K562 (cell line): ENCODE measurements around the gene LAG3.

Experiments
- ATF2 ChIP-seq: sonication (generic); formaldehyde crosslinking; IDR thresholded peaks from 2 replicates; pipeline ENCODE4 v1.8.1; 2022; ENCODE audit warnings: missing genetic modification reagents
- CREB1 ChIP-seq, 2 experiments: sonication (generic) in 1 of 2; formaldehyde crosslinking in 1 of 2; IDR thresholded peaks; 2 replicates each; pipeline versions ENCODE4 v1.6.1 to v1.8.0; 2012 to 2022; ENCODE audit warnings: inconsistent platforms in 1 of 2, mild to moderate bottlenecking in 1 of 2, missing genetic modification reagents in 1 of 2, moderate library complexity in 1 of 2
- ELF4 ChIP-seq: fragments of 450-650 bp; formaldehyde crosslinking; IDR thresholded peaks from 2 replicates; pipeline ENCODE4 v1.4.0; 2022; ENCODE audit warnings: missing genetic modification characterization
- FOS ChIP-seq: IDR thresholded peaks from 3 replicates; pipeline ENCODE4 v1.6.1; 2011; ENCODE audit not compliant: insufficient read length; ENCODE audit errors: extremely low read depth
- MAFK ChIP-seq: IDR thresholded peaks from 2 replicates; pipeline ENCODE4 v1.6.1; 2011; ENCODE audit warnings: low read length, improper control_type of control experiment
- MEIS2 ChIP-seq: fragments of 450-650 bp; IDR thresholded peaks from 2 replicates; pipeline ENCODE4 v1.6.1; 2014; ENCODE audit warnings: mild to moderate bottlenecking; ENCODE audit not compliant: partially characterized antibody
- MLX ChIP-seq, 2 experiments: fragments of 450-650 bp in 1 of 2; sonication (generic) in 1 of 2; formaldehyde crosslinking; conservative IDR thresholded peaks; 2 replicates each; pipeline versions ENCODE4 v1.4.0 to v1.8.1; 2020 to 2022; ENCODE audit warnings: mild to moderate bottlenecking in 1 of 2, missing genetic modification reagents in 1 of 2
- NFATC3 ChIP-seq: fragments of 450-650 bp; IDR thresholded peaks from 2 replicates; pipeline ENCODE4 v1.6.1; 2017; ENCODE audit warnings: mild to moderate bottlenecking
- PYGO2 ChIP-seq: fragments of 450-650 bp; IDR thresholded peaks from 2 replicates; pipeline ENCODE4 v1.6.1; 2016; ENCODE audit warnings: mild to moderate bottlenecking, missing genetic modification characterization, moderate library complexity, missing compliant biosample characterization
- TAF1 ChIP-seq: IDR thresholded peaks from 2 replicates; pipeline ENCODE4 v1.6.1; 2011; ENCODE audit warnings: mild to moderate bottlenecking, low read length, moderate library complexity; ENCODE audit not compliant: insufficient read depth, control insufficient read depth, severe bottlenecking; ENCODE audit errors: extremely low read depth
- TCF7 ChIP-seq: sonication (generic); IDR thresholded peaks from 2 replicates; pipeline ENCODE4 v1.6.1; 2016; ENCODE audit warnings: antibody characterized with exemption, borderline replicate concordance
- ZBTB12 ChIP-seq: fragments of 250-450 bp; sonication (Bioruptor Pico); IDR thresholded peaks from 2 replicates; pipeline ENCODE4 v1.4.0; 2020

- TF ChIP-seq CREB1 (IDR thresholded peaks at IDR 0.05) (no peak), CREB1 (CRISPR knock-in tag; IDR thresholded peaks at IDR 0.05) (no peak), PYGO2 (tag) (no peak), FOS (no peak), MLX (CRISPR knock-in tag; conservative IDR thresholded peaks at IDR 0.05) (no peak), TCF7 (no peak), NFATC3 (no peak), ATF2 (CRISPR knock-in tag) (no peak), TAF1 (no peak), ELF4 (CRISPR knock-in tag) (no peak), MAFK (no peak), ZBTB12 (CRISPR knock-in tag) (no peak), MEIS2 (no peak)
Observed at GRCh38 chr12:6747216-6747615, 25.1 kb upstream of the LAG3 start.
